HG03159 (cell line): ENCODE results near the gene RPLP1.
A peak's percentile ranks its signal among the peaks of the same experiment; 100 is the strongest.
"Not testable (repeated sequence)": the region's sequence is repeated elsewhere in the genome, so short reads cannot be mapped to it uniquely, and the experiment has no call there.

Experiments
- ATAC-seq: cut with Tn5 transposase; IDR thresholded peaks from one replicate; pipeline ENCODE4 v1.9.1; 2021; ENCODE audit warnings: mild to moderate bottlenecking, moderate library complexity; ENCODE audit not compliant: unreplicated experiment

RPLP1 gene

GRCh38 chr15:69436951-69437350, 15.7 kb upstream of the RPLP1 start:
- ATAC-seq = no peak

- ATAC-seq = no peak
Observed at GRCh38 chr15:69439623-69440022, 13.0 kb upstream of the RPLP1 start.

DNA sequence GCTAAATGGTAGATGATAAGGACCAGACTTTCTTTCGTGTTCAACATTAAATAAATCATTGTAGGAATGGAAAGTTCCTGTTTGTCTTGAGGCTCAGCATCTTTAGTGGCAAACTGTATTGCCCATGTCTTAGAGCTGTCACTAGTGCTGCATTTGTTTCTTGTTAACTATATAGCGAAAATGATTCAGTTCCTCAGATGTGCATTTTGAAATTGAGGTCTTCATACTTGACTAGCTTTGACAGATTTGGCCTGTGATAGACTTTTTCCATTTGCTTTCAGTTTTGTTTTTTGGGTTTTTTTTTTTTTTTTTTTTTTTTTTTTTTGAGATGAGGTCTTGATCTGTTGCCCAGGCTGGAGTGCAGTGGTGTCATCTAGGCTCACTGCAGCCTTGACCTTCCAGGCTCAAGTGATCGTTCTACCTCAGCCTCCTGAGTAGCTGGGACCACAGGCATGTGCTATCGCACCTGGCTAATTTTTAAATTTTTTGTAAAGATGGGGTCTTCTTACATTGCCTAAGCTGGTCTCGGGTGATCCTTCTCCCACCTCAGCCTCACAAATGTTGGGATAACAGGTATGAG, 9.5 kb upstream of the RPLP1 start:
- no peak for ATAC-seq

DNA sequence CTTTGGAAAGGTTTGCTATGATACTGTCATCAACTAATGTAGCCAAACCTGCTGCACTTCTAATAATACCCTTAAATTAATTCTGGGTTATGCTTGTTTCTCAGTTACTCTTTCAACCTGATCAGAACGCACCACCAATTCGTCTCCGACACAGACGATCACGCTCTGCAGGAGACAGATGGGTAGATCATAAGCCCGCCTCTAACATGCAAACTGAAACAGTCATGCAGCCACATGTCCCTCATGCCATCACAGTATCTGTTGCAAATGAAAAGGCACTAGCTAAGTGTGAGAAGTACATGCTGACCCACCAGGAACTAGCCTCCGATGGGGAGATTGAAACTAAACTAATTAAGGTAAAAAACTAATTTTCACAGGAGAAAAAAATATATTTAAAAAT, 7.9 kb upstream of the RPLP1 start:
- no peak for ATAC-seq

GRCh38 chr15:69446953-69447352, 5.7 kb upstream of the RPLP1 start:
- no peak for ATAC-seq

GRCh38 chr15:69450221-69450620, 2.4 kb upstream of the RPLP1 start:
- not testable (repeated sequence) for ATAC-seq

GRCh38 chr15:69450968-69451695, 1.5 kb upstream of the RPLP1 start:
- no peak for ATAC-seq

- peak; percentile 22 for ATAC-seq
Observed at GRCh38 chr15:69451951-69452691, 497 bp upstream of the RPLP1 start.

- ATAC-seq = no peak
Observed at GRCh38 chr15:69454953-69455352, 2.3 kb downstream of the RPLP1 start.

DNA sequence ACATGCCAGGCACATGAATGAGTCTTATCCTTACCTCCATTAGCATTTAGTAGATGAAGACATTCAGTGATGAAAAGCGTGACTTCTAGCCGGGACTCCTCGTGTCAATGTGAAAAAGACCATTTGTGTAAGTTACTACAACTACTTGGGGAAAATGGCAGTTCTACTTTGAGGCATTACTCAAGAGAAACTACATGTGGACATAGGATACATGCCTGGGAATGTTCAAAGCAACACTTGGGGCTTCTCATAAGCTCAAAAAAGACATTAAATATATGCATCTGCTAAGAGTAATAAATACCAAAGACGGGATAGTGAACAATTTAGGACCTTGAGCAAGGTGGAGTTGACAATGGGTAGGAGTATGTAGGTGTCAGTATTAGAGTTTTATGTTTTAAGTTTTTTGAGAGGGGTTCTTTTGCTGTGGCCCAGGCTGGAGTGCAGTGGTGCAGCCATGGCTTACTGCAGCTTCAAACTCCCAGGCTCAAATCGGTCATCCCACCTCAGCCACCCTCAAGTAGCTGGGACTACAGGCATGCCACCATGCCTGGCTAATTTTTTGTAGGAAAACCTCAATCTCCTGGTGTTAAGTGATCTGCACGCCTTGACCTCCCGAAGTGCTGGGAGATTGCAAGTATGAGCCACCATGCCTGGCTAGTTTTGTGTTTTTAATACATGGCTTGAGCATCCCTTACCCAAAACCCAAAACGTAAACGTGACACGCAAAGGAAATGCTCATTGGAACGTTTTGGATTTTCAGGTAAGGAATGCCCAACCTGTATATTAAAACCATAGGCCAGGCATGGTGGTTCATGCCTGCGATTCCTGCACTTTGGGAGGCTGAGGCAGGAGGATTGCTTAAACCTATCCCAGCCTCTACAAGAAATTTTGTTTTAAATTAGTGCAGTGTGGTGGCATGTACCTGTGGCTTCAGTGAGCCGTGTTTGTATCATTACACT, 3.9 kb downstream of the RPLP1 start:
- ATAC-seq = no peak

GRCh38 chr15:69457304-69458280, 5.0 kb downstream of the RPLP1 start:
- ATAC-seq = no peak

- ATAC-seq = no peak
Observed at GRCh38 chr15:69459066-69459465, 6.4 kb downstream of the RPLP1 start.

GRCh38 chr15:69460481-69460880, 7.9 kb downstream of the RPLP1 start:
- ATAC-seq = no peak

DNA sequence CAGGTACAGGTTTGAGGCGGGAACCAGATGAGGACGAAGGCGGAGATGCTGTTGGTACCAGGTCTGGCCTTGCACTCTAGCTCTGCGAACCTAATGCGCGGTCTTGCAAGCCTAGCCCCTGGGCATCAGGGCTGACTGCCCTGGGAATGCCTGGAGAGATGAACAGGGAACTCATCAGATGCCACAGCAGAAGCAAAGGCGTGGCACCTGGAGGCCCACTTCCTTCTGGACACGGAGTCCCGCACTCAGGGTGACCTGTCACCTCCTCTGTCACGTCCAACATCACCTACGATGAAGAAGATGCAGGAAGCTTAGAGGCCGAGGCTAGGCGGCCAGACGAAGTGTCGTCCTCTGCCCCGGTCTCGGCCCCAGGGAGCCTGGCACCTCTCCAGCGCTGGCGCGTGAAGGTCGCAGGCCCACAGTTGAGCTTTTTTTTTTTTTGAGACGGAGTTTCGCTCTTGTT, 9.4 kb downstream of the RPLP1 start:
- no peak for ATAC-seq

- ATAC-seq = peak; percentile 84
Observed at GRCh38 chr15:69462493-69463181, 10.0 kb downstream of the RPLP1 start.

DNA sequence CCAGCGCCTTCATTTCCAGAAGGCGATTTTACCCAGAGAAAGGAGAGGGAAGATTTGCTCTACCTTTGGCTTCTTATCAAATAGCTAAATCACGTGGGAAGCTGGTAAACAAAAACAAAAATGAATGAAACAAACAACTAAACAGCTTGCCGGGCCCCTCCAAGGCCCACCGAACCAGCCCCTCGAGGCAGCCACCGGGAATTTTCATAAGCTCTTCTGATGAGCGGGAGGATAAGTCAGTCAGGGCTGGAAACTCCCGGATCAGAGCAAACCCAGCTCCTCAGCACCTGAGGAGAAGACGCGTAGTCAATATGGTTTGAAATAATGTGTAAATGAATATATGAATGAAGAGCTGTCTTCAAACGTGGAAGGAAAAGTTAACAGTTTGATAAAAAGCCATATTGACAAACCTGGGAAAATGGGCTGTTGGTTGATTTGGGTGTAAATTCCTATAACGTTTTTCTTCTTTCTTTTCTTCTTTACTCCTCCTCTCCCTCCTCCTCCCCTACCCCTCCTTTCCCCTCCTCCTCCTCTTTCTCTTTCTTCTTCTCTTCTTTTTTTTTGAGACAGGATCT, 10.7 kb downstream of the RPLP1 start:
- no peak for ATAC-seq

DNA sequence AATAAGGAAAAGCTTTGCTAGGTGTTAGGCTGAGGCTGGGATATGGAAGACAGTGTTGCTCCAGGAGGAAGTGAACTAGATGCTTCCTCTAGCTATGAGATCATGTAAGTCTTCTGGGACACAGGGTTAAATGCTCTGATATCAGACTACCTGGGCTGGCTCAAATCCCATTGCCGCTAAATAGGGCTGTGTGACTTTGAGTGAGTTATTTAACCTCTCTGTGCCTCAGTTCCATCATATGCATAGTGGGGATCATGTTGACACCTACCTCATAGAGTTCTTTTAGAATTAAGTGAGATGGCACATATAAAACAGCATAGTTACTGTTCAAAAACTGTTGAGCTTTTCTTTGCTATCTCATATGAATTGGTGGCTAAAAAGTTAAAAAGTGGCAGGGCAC, 12.6 kb downstream of the RPLP1 start:
- no peak for ATAC-seq

DNA sequence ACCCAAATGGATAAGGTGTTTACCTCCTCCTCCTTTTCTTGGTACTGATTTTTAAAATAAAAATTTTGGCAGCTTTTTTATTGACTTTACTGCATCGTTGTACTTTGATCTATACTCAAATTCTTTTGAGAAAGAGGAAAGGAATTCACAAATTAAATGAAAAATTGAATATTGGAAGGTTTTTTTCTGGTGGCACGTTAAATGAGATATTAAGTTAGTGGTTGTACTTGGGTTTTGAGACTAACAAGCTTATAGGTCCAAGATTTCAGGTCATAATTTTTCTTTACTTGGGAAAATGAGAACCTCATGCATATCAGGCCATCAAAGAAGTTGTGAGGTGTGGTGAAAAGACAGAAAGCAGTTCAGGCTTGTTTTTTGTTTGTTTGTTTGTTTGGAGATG, 14.1 kb downstream of the RPLP1 start:
- no peak for ATAC-seq

- no peak for ATAC-seq
Observed at GRCh38 chr15:69467636-69468035, 15.0 kb downstream of the RPLP1 start.
